ENCODE data around the gene DSCAM.

DNA sequence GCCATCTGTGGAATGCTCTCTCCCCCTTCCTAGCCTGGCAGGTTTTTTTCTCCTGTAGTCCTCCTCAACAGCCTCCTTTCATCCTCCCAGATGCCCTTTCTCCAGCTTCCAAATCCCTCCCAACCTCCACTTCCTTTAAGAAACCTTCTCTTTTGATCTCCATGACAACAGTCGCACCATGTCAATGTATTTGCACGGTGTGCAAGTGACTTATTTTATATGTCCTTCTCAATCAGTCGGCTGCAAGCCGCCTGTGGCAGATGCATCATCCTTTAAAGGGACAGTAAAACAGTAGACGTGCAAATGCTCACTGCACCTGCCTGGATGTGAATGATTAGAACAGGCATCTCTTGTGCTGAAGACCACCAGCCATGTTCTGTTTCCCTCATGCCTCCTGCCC lies 694.5 kb downstream of the DSCAM start:
- no peak for TF ChIP-seq EZH2phosphoT487 (IDR thresholded peaks at IDR 0.05; ENCODE audit: insufficient read depth, low read depth)
- TF ChIP-seq EZH2 (IDR thresholded peaks at IDR 0.05; ENCODE audit: insufficient read depth, poor library complexity, severe bottlenecking), result no peak
